SK-N-SH treated with all-trans-retinoic acid at 6 μM for 48 hours (cell line): Measurements from ENCODE around the gene GOSR2.

Experiments used
- CREB5 ChIP-seq: fragments of 250-450 bp; sonication (Bioruptor Pico); IDR thresholded peaks from 2 replicates; pipeline ENCODE4 v1.5.1; 2020; ENCODE audit warnings: low read depth, mild to moderate bottlenecking, moderate library complexity
- CSRNP3 ChIP-seq: fragments of 250-450 bp; sonication (Bioruptor Pico); IDR thresholded peaks from 2 replicates; pipeline ENCODE4 v1.5.1; 2021; ENCODE audit warnings: mild to moderate bottlenecking, moderate library complexity
- ZFP3 ChIP-seq: fragments of 250-450 bp; sonication (Bioruptor Pico); IDR thresholded peaks from 2 replicates; pipeline ENCODE4 v1.5.0; 2020; ENCODE audit warnings: mild to moderate bottlenecking, moderate library complexity

- TF ChIP-seq CSRNP3 (CRISPR knock-in tag), result no peak
- no peak for TF ChIP-seq CREB5 (CRISPR knock-in tag)
- no peak for TF ChIP-seq ZFP3 (CRISPR knock-in tag)
Observed at GRCh38 chr17:46991617-46992016, 68.7 kb downstream of the GOSR2 start.
